WTC11 (cell line): ENCODE data around the gene SRRM5. TPM values are rescaled to one million over a fixed set of nuclear protein-coding genes. Genes with fewer than 3 reads are reported as not detected.

Experiments used
- ATAC-seq: fragments of 200-7000 bp; cut with Tn5 transposase; 2 replicates; pipeline ENCODE4 v1.10.0; 2021; ENCODE audit warnings: mild to moderate bottlenecking, moderate library complexity
- CTCF ChIA-PET: fragments of 300-600 bp; sonication (Branson Sonifier 250); formaldehyde crosslinking; loops from one replicate; lab custom pipeline; 2021; ENCODE audit warnings: antibody characterized with exemption; lab: Charles Lee
- POLR2A ChIA-PET: fragments of 350-600 bp; sonication (Branson Sonifier 250); formaldehyde crosslinking; loops from one replicate; lab custom pipeline; 2021; ENCODE audit warnings: antibody characterized with exemption; lab: Charles Lee
- DNase-seq: peaks from one replicate; pipeline ENCODE4 v3.0.0; 2021; ENCODE audit warnings: low spot score
- H3K27ac Mint-ChIP-seq: 2 replicates; pipeline ENCODE4 v1.8.0; 2021; ENCODE audit warnings: mixed read lengths
- H3K27me3 Mint-ChIP-seq: 2 replicates; pipeline ENCODE4 v1.8.0; 2021; ENCODE audit warnings: low read depth, mild to moderate bottlenecking, moderate library complexity, mixed read lengths
- H3K36me3 Mint-ChIP-seq: 2 replicates; pipeline ENCODE4 v1.8.0; 2021; ENCODE audit warnings: mixed read lengths
- H3K4me1 Mint-ChIP-seq: 2 replicates; pipeline ENCODE4 v1.8.0; 2022; ENCODE audit warnings: mixed read lengths
- H3K4me3 Mint-ChIP-seq: 2 replicates; pipeline ENCODE4 v1.8.0; 2021; ENCODE audit warnings: mild to moderate bottlenecking, moderate library complexity, mixed read lengths
- H3K9me3 Mint-ChIP-seq: 2 replicates; pipeline ENCODE4 v1.8.0; 2021; ENCODE audit warnings: mixed read lengths
- CBFB ChIP-seq: sonication (generic); formaldehyde crosslinking; IDR thresholded peaks from 2 replicates; pipeline ENCODE4 v1.8.1; 2022; ENCODE audit warnings: mild to moderate bottlenecking, low read depth, missing genetic modification reagents
- GRHL2 ChIP-seq: fragments of 250-450 bp; sonication (Bioruptor Pico); IDR thresholded peaks from 2 replicates; pipeline ENCODE4 v1.8.0; 2022; ENCODE audit warnings: mild to moderate bottlenecking, moderate library complexity; ENCODE audit not compliant: insufficient replicate concordance, severe bottlenecking
- IRF2 ChIP-seq: sonication (generic); formaldehyde crosslinking; IDR thresholded peaks from 2 replicates; pipeline ENCODE4 v1.8.0; 2022; ENCODE audit warnings: low read depth, missing genetic modification reagents, borderline replicate concordance
- JAZF1 ChIP-seq: fragments of 250-450 bp; sonication (Bioruptor Pico); IDR thresholded peaks from 2 replicates; pipeline ENCODE4 v1.9.0; 2021; ENCODE audit warnings: moderate library complexity, mild to moderate bottlenecking, inconsistent platforms
- JUN ChIP-seq: sonication (generic); formaldehyde crosslinking; IDR thresholded peaks from 2 replicates; pipeline ENCODE4 v1.8.0; 2023; ENCODE audit warnings: mild to moderate bottlenecking, missing genetic modification reagents
- MXD4 ChIP-seq: fragments of 250-450 bp; sonication (Bioruptor Pico); IDR thresholded peaks from 2 replicates; pipeline ENCODE4 v1.8.0; 2021; ENCODE audit warnings: mild to moderate bottlenecking, moderate library complexity, borderline replicate concordance
- NFE2L1 ChIP-seq: sonication (generic); formaldehyde crosslinking; IDR thresholded peaks from 2 replicates; pipeline ENCODE4 v1.8.1; 2023; ENCODE audit warnings: missing genetic modification reagents
- NR2C2 ChIP-seq: sonication (generic); formaldehyde crosslinking; IDR thresholded peaks from 2 replicates; pipeline ENCODE4 v1.8.0; 2022; ENCODE audit warnings: mild to moderate bottlenecking, missing genetic modification reagents
- PRRX2 ChIP-seq: fragments of 250-450 bp; sonication (Bioruptor Pico); IDR thresholded peaks from 2 replicates; pipeline ENCODE4 v1.8.0; 2021; ENCODE audit warnings: mild to moderate bottlenecking
- TEAD4 ChIP-seq: sonication (generic); formaldehyde crosslinking; IDR thresholded peaks from 2 replicates; pipeline ENCODE4 v1.8.0; 2022; ENCODE audit warnings: mild to moderate bottlenecking, missing genetic modification reagents
- ZNF121 ChIP-seq: sonication (generic); formaldehyde crosslinking; IDR thresholded peaks from 2 replicates; pipeline ENCODE4 v1.8.0; 2023; ENCODE audit warnings: missing genetic modification reagents
- ZNF671 ChIP-seq: fragments of 250-450 bp; sonication (Bioruptor Pico); IDR thresholded peaks from 2 replicates; pipeline ENCODE4 v1.8.0; 2021; ENCODE audit warnings: mild to moderate bottlenecking
- total RNA-seq: library from RNA; stranded (reverse); gene quantifications from 3 replicates; pipeline ENCODE4 v1.2.3, GENCODE V29; 2021
- TF ChIP-seq, protein P1 (sequence below): sonication (generic); formaldehyde crosslinking; IDR thresholded peaks from 2 replicates; pipeline ENCODE4 v1.8.0; 2023; ENCODE audit warnings: missing genetic modification reagents, mild to moderate bottlenecking, borderline replicate concordance
- TF ChIP-seq, protein P2 (sequence below): sonication (generic); formaldehyde crosslinking; IDR thresholded peaks from 2 replicates; pipeline ENCODE4 v1.8.0; 2022; ENCODE audit warnings: mild to moderate bottlenecking, missing genetic modification reagents
- TF ChIP-seq, protein P3 (sequence below): fragments of 250-450 bp; sonication (Bioruptor Pico); IDR thresholded peaks from 2 replicates; pipeline ENCODE4 v1.9.0; 2021; ENCODE audit warnings: moderate library complexity, mild to moderate bottlenecking, inconsistent platforms, borderline replicate concordance
- TF ChIP-seq, protein P4 (sequence below): sonication (generic); formaldehyde crosslinking; IDR thresholded peaks from 2 replicates; pipeline ENCODE4 v1.8.1; 2023; ENCODE audit warnings: mild to moderate bottlenecking, missing genetic modification reagents

Gene SRRM5
- total RNA-seq, 1 experiment from 2014 or later: 0.42 TPM

GRCh38 chr19:43622070-43622469, 10.2 kb downstream of the SRRM5 start:
- H3K4me3 Mint-ChIP-seq: no peak overlapping the region
- no peaks in the 10 kb centered on the region for H3K9me3 Mint-ChIP-seq
- peaks cover 27% of the 10 kb centered on the region for H3K4me1 Mint-ChIP-seq
- peaks cover 11% of the 10 kb centered on the region for H3K27me3 Mint-ChIP-seq
- no peaks in the 10 kb centered on the region for H3K36me3 Mint-ChIP-seq
- ATAC-seq: no peak
- TF ChIP-seq CBFB (CRISPR knock-in tag): no peak
- TF ChIP-seq, protein P1, sequence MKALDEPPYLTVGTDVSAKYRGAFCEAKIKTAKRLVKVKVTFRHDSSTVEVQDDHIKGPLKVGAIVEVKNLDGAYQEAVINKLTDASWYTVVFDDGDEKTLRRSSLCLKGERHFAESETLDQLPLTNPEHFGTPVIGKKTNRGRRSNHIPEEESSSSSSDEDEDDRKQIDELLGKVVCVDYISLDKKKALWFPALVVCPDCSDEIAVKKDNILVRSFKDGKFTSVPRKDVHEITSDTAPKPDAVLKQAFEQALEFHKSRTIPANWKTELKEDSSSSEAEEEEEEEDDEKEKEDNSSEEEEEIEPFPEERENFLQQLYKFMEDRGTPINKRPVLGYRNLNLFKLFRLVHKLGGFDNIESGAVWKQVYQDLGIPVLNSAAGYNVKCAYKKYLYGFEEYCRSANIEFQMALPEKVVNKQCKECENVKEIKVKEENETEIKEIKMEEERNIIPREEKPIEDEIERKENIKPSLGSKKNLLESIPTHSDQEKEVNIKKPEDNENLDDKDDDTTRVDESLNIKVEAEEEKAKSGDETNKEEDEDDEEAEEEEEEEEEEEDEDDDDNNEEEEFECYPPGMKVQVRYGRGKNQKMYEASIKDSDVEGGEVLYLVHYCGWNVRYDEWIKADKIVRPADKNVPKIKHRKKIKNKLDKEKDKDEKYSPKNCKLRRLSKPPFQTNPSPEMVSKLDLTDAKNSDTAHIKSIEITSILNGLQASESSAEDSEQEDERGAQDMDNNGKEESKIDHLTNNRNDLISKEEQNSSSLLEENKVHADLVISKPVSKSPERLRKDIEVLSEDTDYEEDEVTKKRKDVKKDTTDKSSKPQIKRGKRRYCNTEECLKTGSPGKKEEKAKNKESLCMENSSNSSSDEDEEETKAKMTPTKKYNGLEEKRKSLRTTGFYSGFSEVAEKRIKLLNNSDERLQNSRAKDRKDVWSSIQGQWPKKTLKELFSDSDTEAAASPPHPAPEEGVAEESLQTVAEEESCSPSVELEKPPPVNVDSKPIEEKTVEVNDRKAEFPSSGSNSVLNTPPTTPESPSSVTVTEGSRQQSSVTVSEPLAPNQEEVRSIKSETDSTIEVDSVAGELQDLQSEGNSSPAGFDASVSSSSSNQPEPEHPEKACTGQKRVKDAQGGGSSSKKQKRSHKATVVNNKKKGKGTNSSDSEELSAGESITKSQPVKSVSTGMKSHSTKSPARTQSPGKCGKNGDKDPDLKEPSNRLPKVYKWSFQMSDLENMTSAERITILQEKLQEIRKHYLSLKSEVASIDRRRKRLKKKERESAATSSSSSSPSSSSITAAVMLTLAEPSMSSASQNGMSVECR (CRISPR knock-in tag): no peak
- TF ChIP-seq ZNF121 (CRISPR knock-in tag): no peak
- TF ChIP-seq PRRX2 (CRISPR knock-in tag): no peak
- no peak for TF ChIP-seq TEAD4
- TF ChIP-seq, protein P2, sequence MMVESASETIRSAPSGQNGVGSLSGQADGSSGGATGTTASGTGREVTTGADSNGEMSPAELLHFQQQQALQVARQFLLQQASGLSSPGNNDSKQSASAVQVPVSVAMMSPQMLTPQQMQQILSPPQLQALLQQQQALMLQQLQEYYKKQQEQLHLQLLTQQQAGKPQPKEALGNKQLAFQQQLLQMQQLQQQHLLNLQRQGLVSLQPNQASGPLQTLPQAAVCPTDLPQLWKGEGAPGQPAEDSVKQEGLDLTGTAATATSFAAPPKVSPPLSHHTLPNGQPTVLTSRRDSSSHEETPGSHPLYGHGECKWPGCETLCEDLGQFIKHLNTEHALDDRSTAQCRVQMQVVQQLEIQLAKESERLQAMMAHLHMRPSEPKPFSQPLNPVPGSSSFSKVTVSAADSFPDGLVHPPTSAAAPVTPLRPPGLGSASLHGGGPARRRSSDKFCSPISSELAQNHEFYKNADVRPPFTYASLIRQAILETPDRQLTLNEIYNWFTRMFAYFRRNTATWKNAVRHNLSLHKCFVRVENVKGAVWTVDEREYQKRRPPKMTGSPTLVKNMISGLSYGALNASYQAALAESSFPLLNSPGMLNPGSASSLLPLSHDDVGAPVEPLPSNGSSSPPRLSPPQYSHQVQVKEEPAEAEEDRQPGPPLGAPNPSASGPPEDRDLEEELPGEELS: no peak
- TF ChIP-seq IRF2 (CRISPR knock-in tag): no peak
- TF ChIP-seq MXD4 (CRISPR knock-in tag): no peak
- TF ChIP-seq, protein P3, sequence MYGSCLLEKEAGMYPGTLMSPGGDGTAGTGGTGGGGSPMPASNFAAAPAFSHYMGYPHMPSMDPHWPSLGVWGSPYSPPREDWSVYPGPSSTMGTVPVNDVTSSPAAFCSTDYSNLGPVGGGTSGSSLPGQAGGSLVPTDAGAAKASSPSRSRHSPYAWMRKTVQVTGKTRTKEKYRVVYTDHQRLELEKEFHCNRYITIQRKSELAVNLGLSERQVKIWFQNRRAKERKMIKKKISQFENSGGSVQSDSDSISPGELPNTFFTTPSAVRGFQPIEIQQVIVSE (CRISPR knock-in tag): no peak
- TF ChIP-seq JUN (CRISPR knock-in tag): no peak
- no peak for TF ChIP-seq ZNF671 (CRISPR knock-in tag)
- POLR2A ChIA-PET: no interaction called here
- CTCF ChIA-PET: interaction anchor here (1.6 kb wide), 1 partner anchor 67 kb away, joined by 5 read pairs; no protein-coding TSS in a partner anchor
- H3K27ac Mint-ChIP-seq: no peak overlapping the region
- no peak for DNase-seq

GRCh38 chr19:43622956-43623355, 11.1 kb downstream of the SRRM5 start:
- ATAC-seq: no peak
- H3K9me3 Mint-ChIP-seq: no peaks in the 10 kb centered on the region
- peaks cover 27% of the 10 kb centered on the region for H3K4me1 Mint-ChIP-seq
- no peak overlapping the region for H3K4me3 Mint-ChIP-seq
- H3K27ac Mint-ChIP-seq: no peak overlapping the region
- POLR2A ChIA-PET: no interaction called here
- H3K27me3 Mint-ChIP-seq: peaks cover 20% of the 10 kb centered on the region
- DNase-seq: no peak
- CTCF ChIA-PET: interaction anchor here (1.0 kb wide), 1 partner anchor 27 kb away, joined by 3 read pairs; the partner anchor contains the start of genes IRGQ and ZNF576
- H3K36me3 Mint-ChIP-seq: no peaks in the 10 kb centered on the region
- TF ChIP-seq NFE2L1 (no peak), GRHL2 (no peak), NR2C2 (CRISPR knock-in tag) (no peak), JAZF1 (CRISPR knock-in tag) (no peak)
- TF ChIP-seq, protein P4, sequence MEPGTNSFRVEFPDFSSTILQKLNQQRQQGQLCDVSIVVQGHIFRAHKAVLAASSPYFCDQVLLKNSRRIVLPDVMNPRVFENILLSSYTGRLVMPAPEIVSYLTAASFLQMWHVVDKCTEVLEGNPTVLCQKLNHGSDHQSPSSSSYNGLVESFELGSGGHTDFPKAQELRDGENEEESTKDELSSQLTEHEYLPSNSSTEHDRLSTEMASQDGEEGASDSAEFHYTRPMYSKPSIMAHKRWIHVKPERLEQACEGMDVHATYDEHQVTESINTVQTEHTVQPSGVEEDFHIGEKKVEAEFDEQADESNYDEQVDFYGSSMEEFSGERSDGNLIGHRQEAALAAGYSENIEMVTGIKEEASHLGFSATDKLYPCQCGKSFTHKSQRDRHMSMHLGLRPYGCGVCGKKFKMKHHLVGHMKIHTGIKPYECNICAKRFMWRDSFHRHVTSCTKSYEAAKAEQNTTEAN (CRISPR knock-in tag): no peak
